ENCODE results near the gene PHYKPL. TPM values are rescaled to one million over a fixed set of nuclear protein-coding genes. Genes with fewer than 3 reads are reported as not detected.
A peak's percentile ranks its signal among the peaks of the same experiment; 100 is the strongest.

Gene PHYKPL
- total RNA-seq, 1 experiment from 2014 or later, result 78.2 TPM

- peaks cover 10% of the 10 kb centered on the region for H3K4me1 Mint-ChIP-seq (ENCODE audit: low read depth, unreplicated experiment)
- H3K9me3 Mint-ChIP-seq (ENCODE audit: unreplicated experiment), result no peaks in the 10 kb centered on the region
- TF ChIP-seq, protein P1, sequence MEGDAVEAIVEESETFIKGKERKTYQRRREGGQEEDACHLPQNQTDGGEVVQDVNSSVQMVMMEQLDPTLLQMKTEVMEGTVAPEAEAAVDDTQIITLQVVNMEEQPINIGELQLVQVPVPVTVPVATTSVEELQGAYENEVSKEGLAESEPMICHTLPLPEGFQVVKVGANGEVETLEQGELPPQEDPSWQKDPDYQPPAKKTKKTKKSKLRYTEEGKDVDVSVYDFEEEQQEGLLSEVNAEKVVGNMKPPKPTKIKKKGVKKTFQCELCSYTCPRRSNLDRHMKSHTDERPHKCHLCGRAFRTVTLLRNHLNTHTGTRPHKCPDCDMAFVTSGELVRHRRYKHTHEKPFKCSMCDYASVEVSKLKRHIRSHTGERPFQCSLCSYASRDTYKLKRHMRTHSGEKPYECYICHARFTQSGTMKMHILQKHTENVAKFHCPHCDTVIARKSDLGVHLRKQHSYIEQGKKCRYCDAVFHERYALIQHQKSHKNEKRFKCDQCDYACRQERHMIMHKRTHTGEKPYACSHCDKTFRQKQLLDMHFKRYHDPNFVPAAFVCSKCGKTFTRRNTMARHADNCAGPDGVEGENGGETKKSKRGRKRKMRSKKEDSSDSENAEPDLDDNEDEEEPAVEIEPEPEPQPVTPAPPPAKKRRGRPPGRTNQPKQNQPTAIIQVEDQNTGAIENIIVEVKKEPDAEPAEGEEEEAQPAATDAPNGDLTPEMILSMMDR (IDR thresholded peaks at IDR 0.05; ENCODE audit: insufficient read depth in 1 of 2, low read depth in 1 of 2, low read length in 1 of 2, severe bottlenecking in 1 of 2, unreplicated experiment in 1 of 2), result no peak
- no TSS peak for BruUV-seq (replicated peaks)
- no peaks in the 10 kb centered on the region for H3K9me3 ChIP-seq
- H3K4me3 Mint-ChIP-seq (ENCODE audit: unreplicated experiment), result no peak overlapping the region
- no peak for DNase-seq
- no peaks in the 10 kb centered on the region for H3K27me3 ChIP-seq (replicated peaks; ENCODE audit: control insufficient read depth, insufficient read depth, low read length)
- intact Hi-C loops (cut with micrococcal nuclease; ENCODE audit: unreplicated experiment), result no loop called here
- no peak overlapping the region for H3K27ac Mint-ChIP-seq (ENCODE audit: unreplicated experiment)
- no peaks in the 10 kb centered on the region for H3K27me3 Mint-ChIP-seq (ENCODE audit: insufficient read depth, unreplicated experiment)
- ChIA-PET POLR2A (no interaction called here), CTCF (no interaction called here)
- no peaks in the 10 kb centered on the region for H3K36me3 ChIP-seq (ENCODE audit: control insufficient read depth, insufficient read depth, low read length)
- H3K4me1 ChIP-seq, result no peaks in the 10 kb centered on the region
- H3K36me3 Mint-ChIP-seq (ENCODE audit: insufficient read depth, unreplicated experiment), result peaks cover 8% of the 10 kb centered on the region
- no peak overlapping the region for H3K4me3 ChIP-seq (ENCODE audit: low read depth, low read length)
Observed at GRCh38 chr5:178186427-178186826, 46.2 kb downstream of the PHYKPL start.

DNA sequence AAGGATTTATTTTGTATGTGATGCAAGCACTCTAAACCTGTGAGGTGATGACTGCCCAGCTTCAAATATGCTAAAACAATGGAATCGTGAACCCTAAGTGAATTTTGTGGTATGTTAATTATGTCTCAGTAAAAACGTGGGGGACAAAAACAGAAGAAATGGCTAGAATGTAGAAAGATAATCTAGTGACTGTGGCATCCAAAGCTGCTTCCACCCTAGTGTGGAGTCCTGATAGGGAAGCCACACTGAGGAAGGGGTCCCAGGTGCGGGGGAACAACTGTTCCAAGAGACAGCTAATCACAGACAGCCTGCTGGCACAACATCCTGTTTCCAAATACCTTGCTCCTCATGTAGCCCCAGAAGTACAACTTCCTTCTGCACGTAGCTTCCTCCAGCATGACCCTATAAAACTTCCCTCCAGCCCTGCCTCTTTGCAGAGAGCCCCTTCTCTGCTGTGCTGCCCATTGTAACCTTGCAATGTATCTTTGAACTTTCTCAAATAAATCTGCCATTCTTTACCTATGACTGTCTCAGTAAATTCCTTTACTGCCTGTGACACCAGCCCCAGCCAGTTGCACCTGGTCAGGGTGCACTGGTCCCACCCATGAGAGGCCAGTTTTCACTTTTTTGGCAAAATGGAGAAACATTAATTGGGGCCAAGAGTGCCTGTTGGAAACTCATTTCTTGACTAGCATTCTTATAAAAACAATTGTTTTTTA, 50.3 kb downstream of the PHYKPL start:
- Histone ChIP-seq H3K27me3 (replicated peaks; ENCODE audit: control insufficient read depth, insufficient read depth, low read length) (no peaks in the 10 kb centered on the region), H3K4me1 (no peaks in the 10 kb centered on the region), H3K4me3 (ENCODE audit: low read depth, low read length) (no peak overlapping the region), H3K9me3 (no peaks in the 10 kb centered on the region; the same call in 1 of the 2 replicates), H3K36me3 (ENCODE audit: control insufficient read depth, insufficient read depth, low read length) (no peaks in the 10 kb centered on the region)
- ChIA-PET CTCF (no interaction called here), POLR2A (interaction anchor here (0.7 kb wide), 1 partner anchor 34 kb away, joined by 3 read pairs; no protein-coding TSS in a partner anchor)
- TF ChIP-seq, protein P1 (IDR thresholded peaks at IDR 0.05; ENCODE audit: insufficient read depth in 1 of 2, low read depth in 1 of 2, low read length in 1 of 2, severe bottlenecking in 1 of 2, unreplicated experiment in 1 of 2), result no peak
- peaks cover 10% of the 10 kb centered on the region for H3K4me1 Mint-ChIP-seq (ENCODE audit: low read depth, unreplicated experiment)
- no peaks in the 10 kb centered on the region for H3K27me3 Mint-ChIP-seq (ENCODE audit: insufficient read depth, unreplicated experiment)
- peak in 1 of 2 experiments; percentile 11 for DNase-seq
- intact Hi-C loops (cut with micrococcal nuclease; ENCODE audit: unreplicated experiment), result no loop called here
- BruUV-seq (replicated peaks), result no TSS peak
- H3K9me3 Mint-ChIP-seq (ENCODE audit: unreplicated experiment), result peaks cover 10% of the 10 kb centered on the region
- no peaks in the 10 kb centered on the region for H3K36me3 Mint-ChIP-seq (ENCODE audit: insufficient read depth, unreplicated experiment)
- no peak overlapping the region for H3K4me3 Mint-ChIP-seq (ENCODE audit: unreplicated experiment)
- H3K27ac Mint-ChIP-seq (ENCODE audit: unreplicated experiment), result peak overlapping the region; percentile 35

DNA sequence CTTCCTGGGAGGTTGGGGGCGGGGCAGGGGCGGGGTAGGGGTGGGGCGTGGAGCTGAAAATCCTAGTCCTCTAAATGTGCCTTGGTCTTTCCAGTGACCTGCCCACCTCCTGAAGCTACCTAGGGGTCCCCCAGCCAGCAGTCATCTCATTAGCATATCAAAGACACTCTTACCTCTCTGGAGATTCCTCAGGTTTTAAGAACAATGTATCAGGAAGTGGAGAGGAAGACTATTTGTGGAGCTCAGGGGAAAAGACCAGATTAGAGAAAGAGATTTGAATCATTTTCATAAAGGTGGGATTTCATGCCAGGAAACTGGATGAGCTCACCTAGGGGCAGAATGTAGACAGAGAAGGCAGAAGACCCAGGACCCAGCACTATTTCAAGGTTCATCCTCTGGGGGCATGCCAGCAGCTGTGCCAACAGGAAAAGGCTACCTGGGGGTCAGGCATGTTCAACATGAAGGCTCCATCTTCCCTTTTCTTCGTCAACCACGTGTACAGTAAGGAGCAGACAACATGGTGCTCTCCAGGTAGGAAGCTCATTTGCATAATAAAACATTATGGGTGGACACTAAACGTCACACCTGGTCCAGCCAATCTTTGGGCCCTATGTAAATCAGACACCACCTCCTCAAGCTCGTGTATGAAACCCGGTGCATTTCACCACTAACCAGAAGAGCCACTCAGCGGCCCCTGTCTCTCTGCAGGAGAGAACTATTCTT, 52.3 kb downstream of the PHYKPL start:
- H3K4me1 Mint-ChIP-seq (ENCODE audit: low read depth, unreplicated experiment), result peaks cover 10% of the 10 kb centered on the region
- H3K9me3 ChIP-seq, result no peaks in the 10 kb centered on the region; the same call in 1 of the 2 replicates
- BruUV-seq (replicated peaks), result no TSS peak
- H3K36me3 ChIP-seq (ENCODE audit: control insufficient read depth, insufficient read depth, low read length), result no peaks in the 10 kb centered on the region
- intact Hi-C loops (cut with micrococcal nuclease; ENCODE audit: unreplicated experiment), result no loop called here
- H3K36me3 Mint-ChIP-seq (ENCODE audit: insufficient read depth, unreplicated experiment), result no peaks in the 10 kb centered on the region
- TF ChIP-seq, protein P1 (IDR thresholded peaks at IDR 0.05; ENCODE audit: insufficient read depth in 1 of 2, low read depth in 1 of 2, low read length in 1 of 2, severe bottlenecking in 1 of 2, unreplicated experiment in 1 of 2), result no peak
- no peak overlapping the region for H3K4me3 ChIP-seq (ENCODE audit: low read depth, low read length)
- H3K27me3 Mint-ChIP-seq (ENCODE audit: insufficient read depth, unreplicated experiment), result no peaks in the 10 kb centered on the region
- peaks cover 10% of the 10 kb centered on the region for H3K9me3 Mint-ChIP-seq (ENCODE audit: unreplicated experiment)
- H3K27ac Mint-ChIP-seq (ENCODE audit: unreplicated experiment), result no peak overlapping the region
- no peaks in the 10 kb centered on the region for H3K27me3 ChIP-seq (replicated peaks; ENCODE audit: control insufficient read depth, insufficient read depth, low read length)
- no peaks in the 10 kb centered on the region for H3K4me1 ChIP-seq
- H3K4me3 Mint-ChIP-seq (ENCODE audit: unreplicated experiment), result no peak overlapping the region
- DNase-seq, result no peak
- CTCF ChIA-PET, result no interaction called here
- POLR2A ChIA-PET, result no interaction called here
